ENCODE results near the gene R3HDML.

GRCh38 chr20:44392776-44393607, 56.1 kb downstream of the R3HDML start:
- peak; percentile 85 to 97 for TF ChIP-seq POLR2A (IDR thresholded peaks at IDR 0.05)
- TF ChIP-seq CTCF (IDR thresholded peaks at IDR 0.05), result no peak

Data from Peyer's patch (tissue), 4 donors.